Stomach (tissue), 9 donors: ENCODE measurements around the gene MANBA. TPM values are rescaled to one million over a fixed set of nuclear protein-coding genes. Genes with fewer than 3 reads are reported as not detected.

Experiments
- DNase-seq, 2 donors: peaks; one replicate each; pipeline versions ENCODE4 v3.0.0 to v3.0.0-alpha.2; 2013 to 2019
- H3K27ac ChIP-seq, 5 donors: fragments of 200-600 bp in 4 of 5; sonication (generic) in 4 of 5; one replicate each; pipeline ENCODE4 v1.5.1; 2013 to 2019; ENCODE audit warnings: mild to moderate bottlenecking in 1 of 5, moderate library complexity in 1 of 5
- H3K27me3 ChIP-seq, 3 donors: fragments of 200-600 bp; sonication (generic); one replicate each; pipeline ENCODE4 v1.5.1; 2017 to 2019; ENCODE audit warnings: mixed run types in 1 of 3
- H3K36me3 ChIP-seq, 4 donors: fragments of 200-600 bp; sonication (generic); 1 replicate in 3 of 4; 2 replicates in 1 of 4; pipeline ENCODE4 v1.5.1; 2016 to 2019
- H3K4me1 ChIP-seq, 4 donors: fragments of 200-600 bp; sonication (generic); one replicate each; pipeline ENCODE4 v1.5.1; 2016 to 2019
- H3K4me3 ChIP-seq, 4 donors: fragments of 200-600 bp; sonication (generic) in 3 of 4; one replicate each; pipeline ENCODE4 v1.5.1; 2016 to 2019; ENCODE audit warnings: mild to moderate bottlenecking in 1 of 4
- H3K9me3 ChIP-seq, 4 donors: fragments of 200-600 bp; sonication (generic); one replicate each; pipeline ENCODE4 v1.5.1; 2016 to 2019
- CTCF ChIP-seq, 7 experiments: fragments of 450-650 bp in 4 of 7; fragments of 200-600 bp in 3 of 7; sonication (generic) in 3 of 7; IDR thresholded peaks; one replicate each; pipeline ENCODE4 v1.5.1; 2016 to 2019; ENCODE audit warnings: antibody characterized with exemption in 7 of 7, control low read depth in 2 of 7, mild to moderate bottlenecking in 1 of 7
- EP300 ChIP-seq: sonication (generic); formaldehyde crosslinking; IDR thresholded peaks from one replicate; pipeline ENCODE4 v1.6.1; 2017; ENCODE audit warnings: antibody characterized with exemption
- POLR2A ChIP-seq, 4 donors: fragments of 450-650 bp; IDR thresholded peaks; one replicate each; pipeline ENCODE4 v1.6.1; 2016; ENCODE audit warnings: antibody characterized with exemption in 4 of 4, control low read depth in 2 of 4, mild to moderate bottlenecking in 1 of 4, moderate library complexity in 1 of 4
- POLR2AphosphoS5 ChIP-seq, 3 donors: sonication (generic); formaldehyde crosslinking; IDR thresholded peaks; one replicate each; pipeline ENCODE4 v1.6.1; 2016; ENCODE audit warnings: antibody characterized with exemption in 3 of 3
- WGBS, 5 donors: extraction: QIAGEN DNeasy Blood & Tissue Kit in 3 of 5; methylation state at CpG; one replicate each; pipeline versions ENCODE4 v1.1.5 to v1.1.7; 2013 to 2018; 5-methylcytosine and 5-hydroxymethylcytosine counted together
- intact Hi-C: fragments of 100-400 bp; cut with DNase I; formaldehyde crosslinking; loops from one replicate; pipeline ENCODE4 v1.15.1; 2023; ENCODE audit warnings: low total_unique reads
- polyA plus RNA-seq, 3 donors: library from polyadenylated mRNA; stranded (reverse); fragments of 200-250 nt; gene quantifications; one replicate each; pipeline ENCODE4 v1.2.3, GENCODE V29; 2013
- small RNA-seq, 4 donors: library from RNA; depleted of rRNA; stranded (forward); fragments of <200 nt; gene quantifications; one replicate each; pipeline ENCODE3, GENCODE V24; 2016
- total RNA-seq, 5 donors: library from RNA; depleted of rRNA; stranded (reverse); fragments of >200 nt; gene quantifications; one replicate each; pipeline versions ENCODE4 v1.1.0 to v1.2.3, GENCODE V29; 2014 to 2016
- donor health status: healthy with polysubstance abuse.
- donor health status: Bipolar disorder and iron deficiency.
- donor health status: healthy.

Gene MANBA
- total and polyA plus RNA-seq, 8 donors = 8.4 to 69.4 (median 24.0) TPM

GRCh38 chr4:102584091-102584490, 176.7 kb downstream of the MANBA start:
- Histone ChIP-seq H3K27ac (no peak overlapping the region), H3K4me1 (no peaks in the 10 kb centered on the region), H3K27me3 (no peaks in the 10 kb centered on the region), H3K9me3 (no peaks in the 10 kb centered on the region), H3K4me3 (no peak overlapping the region), H3K36me3 (peaks cover 27 to 100% (median 87%) of the 10 kb centered on the region in 4 donors)
- 85 to 94% (median 91%) methylated on average over 1 of the region's 1 CpG for WGBS, 5 donors
- TF ChIP-seq POLR2A (IDR thresholded peaks at IDR 0.05) (no peak), CTCF (IDR thresholded peaks at IDR 0.05) (no peak), EP300 (no peak), POLR2AphosphoS5 (IDR thresholded peaks at IDR 0.05) (no peak)
- intact Hi-C loops = no loop called here
- DNase-seq = no peak

Small RNAs within 50 kb of the gene (small RNA-seq; reads per million reads assigned to genes)
- 0 reads per million in 4 donors for gene AC018797.1

Other genes with a start within 250 kb of the MANBA start
- 100 to 1,000 TPM; 200 to 398 (median 286) TPM for gene UBE2D3, start 66.6 kb upstream of the MANBA start, total RNA-seq
- gene UBE2D3, start 66.6 kb upstream of the MANBA start, polyA plus RNA-seq = 100 to 1,000 TPM; 143 to 290 (median 180) TPM
- gene CISD2, start 108.0 kb upstream of the MANBA start, total RNA-seq = 10 to 100 TPM in 2 of 5 donors, 1 to 10 TPM in 2, not detected in 1; 1.3 to 21.3 (median 9.1) TPM
- gene CISD2, start 108.0 kb upstream of the MANBA start, polyA plus RNA-seq = 10 to 100 TPM; 14.1 to 25.5 (median 23.2) TPM